ENCODE data around the gene PPFIA3.

DNA sequence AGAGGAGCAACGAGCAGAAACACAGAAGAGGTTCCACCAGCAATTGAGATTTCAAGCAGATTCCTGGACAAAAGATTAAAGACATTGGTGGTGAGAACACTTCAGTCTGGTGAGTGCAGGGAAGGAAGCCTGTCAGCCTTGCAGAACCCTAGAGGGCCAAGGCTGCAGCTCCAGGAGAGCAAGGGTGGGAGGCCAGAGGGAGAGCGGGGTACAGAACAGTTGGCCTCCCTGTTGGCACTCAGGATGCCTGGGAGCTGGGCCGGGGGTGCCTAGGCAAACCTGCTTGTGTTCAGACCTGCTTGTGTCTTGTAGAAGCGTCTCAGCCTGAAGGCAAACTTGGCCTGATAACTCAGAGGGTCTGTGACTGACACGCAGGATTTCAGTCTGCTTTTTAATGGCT, 10.3 kb upstream of the PPFIA3 start:
- TF ChIP-seq, protein P1, sequence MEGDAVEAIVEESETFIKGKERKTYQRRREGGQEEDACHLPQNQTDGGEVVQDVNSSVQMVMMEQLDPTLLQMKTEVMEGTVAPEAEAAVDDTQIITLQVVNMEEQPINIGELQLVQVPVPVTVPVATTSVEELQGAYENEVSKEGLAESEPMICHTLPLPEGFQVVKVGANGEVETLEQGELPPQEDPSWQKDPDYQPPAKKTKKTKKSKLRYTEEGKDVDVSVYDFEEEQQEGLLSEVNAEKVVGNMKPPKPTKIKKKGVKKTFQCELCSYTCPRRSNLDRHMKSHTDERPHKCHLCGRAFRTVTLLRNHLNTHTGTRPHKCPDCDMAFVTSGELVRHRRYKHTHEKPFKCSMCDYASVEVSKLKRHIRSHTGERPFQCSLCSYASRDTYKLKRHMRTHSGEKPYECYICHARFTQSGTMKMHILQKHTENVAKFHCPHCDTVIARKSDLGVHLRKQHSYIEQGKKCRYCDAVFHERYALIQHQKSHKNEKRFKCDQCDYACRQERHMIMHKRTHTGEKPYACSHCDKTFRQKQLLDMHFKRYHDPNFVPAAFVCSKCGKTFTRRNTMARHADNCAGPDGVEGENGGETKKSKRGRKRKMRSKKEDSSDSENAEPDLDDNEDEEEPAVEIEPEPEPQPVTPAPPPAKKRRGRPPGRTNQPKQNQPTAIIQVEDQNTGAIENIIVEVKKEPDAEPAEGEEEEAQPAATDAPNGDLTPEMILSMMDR (IDR thresholded peaks at IDR 0.05) = no peak
- no peak for TF ChIP-seq POLR2A (IDR thresholded peaks at IDR 0.05)

Data from tibial nerve (tissue), 3 donors.